T-helper 2 cell treated with Interferon-gamma antibody and Interleukin-4, amounts not matched to agents 100 ng/mL and 5 ng/mL, for 36 hours (primary cell): ENCODE data around the gene ESPNL. TPM values are rescaled to one million over a fixed set of nuclear protein-coding genes. Genes with fewer than 3 reads are reported as not detected.
"Not testable (repeated sequence)": the region's sequence is repeated elsewhere in the genome, so short reads cannot be mapped to it uniquely, and the experiment has no call there.

Source experiments
- intact Hi-C: fragments of 100-400 bp; cut with micrococcal nuclease; formaldehyde crosslinking; loops from one replicate; pipeline ENCODE4 v1.15.1; 2023
- total RNA-seq: library from RNA; stranded (reverse); gene quantifications from 2 replicates; pipeline ENCODE4 v1.2.3, GENCODE V29; 2022

Gene ESPNL
- total RNA-seq, 1 donor from 2014 or later: 0.05 TPM

GRCh38 chr2:238168196-238169047 is 68.3 kb downstream of the ESPNL start:
- intact Hi-C loops: no loop called here

GRCh38 chr2:238169048-238169707 is 69.0 kb downstream of the ESPNL start:
- intact Hi-C loops: no loop called here

- intact Hi-C loops: no loop called here
Measured at GRCh38 chr2:238169708-238170251, 69.6 kb downstream of the ESPNL start.

GRCh38 chr2:238170386-238171071 is 70.4 kb downstream of the ESPNL start:
- intact Hi-C loops: no loop called here

GRCh38 chr2:238171072-238171431 is 70.9 kb downstream of the ESPNL start:
- intact Hi-C loops: not testable (repeated sequence)

GRCh38 chr2:238171575-238172187 is 71.5 kb downstream of the ESPNL start:
- intact Hi-C loops: no loop called here

- intact Hi-C loops: no loop called here
Measured at GRCh38 chr2:238172439-238172838, 72.3 kb downstream of the ESPNL start.

GRCh38 chr2:238173692-238174091 is 73.6 kb downstream of the ESPNL start:
- intact Hi-C loops: no loop called here

GRCh38 chr2:238174291-238174690 is 74.2 kb downstream of the ESPNL start:
- intact Hi-C loops: no loop called here

GRCh38 chr2:238174701-238175100 is 74.6 kb downstream of the ESPNL start:
- intact Hi-C loops: no loop called here

GRCh38 chr2:238176613-238177012 is 76.5 kb downstream of the ESPNL start:
- intact Hi-C loops: no loop called here

GRCh38 chr2:238180554-238180953 is 80.4 kb downstream of the ESPNL start:
- intact Hi-C loops: no loop called here

- intact Hi-C loops: no loop called here
Measured at GRCh38 chr2:238182362-238182761, 82.2 kb downstream of the ESPNL start.

Other genes with a start within 250 kb of the ESPNL start
- gene RAMP1, start 240.7 kb upstream of the ESPNL start, total RNA-seq: 10.5 and 10.7 TPM in 2 replicates
- gene UBE2F, start 133.3 kb upstream of the ESPNL start, total RNA-seq: 82.5 and 92.7 TPM in 2 replicates
- gene SCLY, start 39.3 kb upstream of the ESPNL start, total RNA-seq: 40.4 and 40.5 TPM in 2 replicates
- gene KLHL30, start 38.3 kb downstream of the ESPNL start, total RNA-seq: not detected in 2 replicates
- 0.09 and 0.11 TPM in 2 replicates for gene ERFE, start 58.6 kb downstream of the ESPNL start, total RNA-seq
- 70.1 and 71.4 TPM in 2 replicates for gene ILKAP, start 103.4 kb downstream of the ESPNL start, total RNA-seq
- 5.9 and 8.0 TPM in 2 replicates for gene HES6, start 139.7 kb downstream of the ESPNL start, total RNA-seq
- gene PER2, start 188.3 kb downstream of the ESPNL start, total RNA-seq: 17.6 and 19.4 TPM in 2 replicates
- gene TRAF3IP1, start 220.2 kb downstream of the ESPNL start, total RNA-seq: 7.7 and 10.4 TPM in 2 replicates